ENCODE results near the gene TIAM1.
A peak's percentile ranks its signal among the peaks of the same experiment; 100 is the strongest.

Gene TIAM1

DNA sequence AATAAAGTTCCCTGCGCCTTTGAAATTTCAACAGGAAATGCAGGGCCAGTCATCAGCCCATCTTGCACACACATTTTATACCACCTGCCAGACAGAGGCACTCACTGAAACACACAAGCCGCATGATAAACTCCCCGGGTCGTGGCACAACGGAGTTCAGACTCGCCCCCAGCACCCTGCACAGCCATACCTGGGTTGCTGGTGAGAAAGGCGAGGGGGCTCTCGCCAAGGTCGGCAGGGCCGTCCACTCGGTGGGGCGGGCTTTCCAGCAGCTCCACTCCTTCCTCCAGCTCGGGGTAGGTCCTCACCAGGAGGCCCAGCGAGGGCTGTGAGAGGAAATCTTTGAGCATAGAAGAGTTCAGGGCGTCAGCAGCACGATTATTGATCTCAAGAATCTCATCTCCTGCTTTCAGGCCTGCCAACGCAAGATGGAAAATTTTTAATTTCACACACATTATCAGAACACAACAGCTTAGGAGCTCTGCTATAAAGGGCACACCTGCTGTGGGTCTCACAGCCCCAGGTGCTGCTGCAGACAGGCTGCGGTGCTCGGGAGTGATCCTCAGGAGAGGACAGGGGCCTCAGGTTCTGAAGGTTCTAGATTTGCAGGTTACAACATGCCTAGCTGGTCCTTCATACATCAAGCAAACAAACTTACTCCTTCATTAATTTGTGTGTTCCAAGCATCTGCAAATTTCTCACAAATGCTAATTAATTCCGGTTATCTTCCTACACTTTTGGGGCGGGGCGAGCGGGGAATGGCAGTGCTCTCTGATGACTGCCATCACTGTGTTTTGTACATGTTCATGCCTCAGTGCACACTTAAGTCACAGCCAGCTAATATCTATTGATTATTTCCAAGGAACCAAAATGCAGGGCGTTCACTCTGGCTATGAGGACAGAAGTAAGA lies 161.6 kb downstream of the TIAM1 start:
- Mint-ChIP-seq H3K27ac (no peak overlapping the region), H3K27me3 (no peaks in the 10 kb centered on the region), H3K36me3 (no peaks in the 10 kb centered on the region), H3K4me3 (no peak overlapping the region), H3K4me1 (no peaks in the 10 kb centered on the region), H3K9me3 (no peaks in the 10 kb centered on the region)
- ATAC-seq = peak; percentile 12

- no peak for ATAC-seq
- H3K9me3 Mint-ChIP-seq = no peaks in the 10 kb centered on the region
- no peak overlapping the region for H3K27ac Mint-ChIP-seq
- no peaks in the 10 kb centered on the region for H3K27me3 Mint-ChIP-seq
- no peaks in the 10 kb centered on the region for H3K36me3 Mint-ChIP-seq
- H3K4me3 Mint-ChIP-seq = no peak overlapping the region
- H3K4me1 Mint-ChIP-seq = no peaks in the 10 kb centered on the region
These were observed 162.8 kb downstream of the TIAM1 start for GRCh38 chr21:31181082-31181750.

- ATAC-seq = no peak
- H3K4me1 Mint-ChIP-seq = no peaks in the 10 kb centered on the region
- no peaks in the 10 kb centered on the region for H3K9me3 Mint-ChIP-seq
- no peaks in the 10 kb centered on the region for H3K36me3 Mint-ChIP-seq
- no peaks in the 10 kb centered on the region for H3K27me3 Mint-ChIP-seq
- no peak overlapping the region for H3K4me3 Mint-ChIP-seq
- H3K27ac Mint-ChIP-seq = no peak overlapping the region
These were observed 163.6 kb downstream of the TIAM1 start for GRCh38 chr21:31180256-31181081.

GRCh38 chr21:31176725-31177124 lies 167.3 kb downstream of the TIAM1 start:
- no peak overlapping the region for H3K27ac Mint-ChIP-seq
- H3K4me1 Mint-ChIP-seq = peaks cover 7% of the 10 kb centered on the region
- H3K36me3 Mint-ChIP-seq = no peaks in the 10 kb centered on the region
- no peaks in the 10 kb centered on the region for H3K9me3 Mint-ChIP-seq
- no peak overlapping the region for H3K4me3 Mint-ChIP-seq
- ATAC-seq = no peak
- no peaks in the 10 kb centered on the region for H3K27me3 Mint-ChIP-seq

- ATAC-seq = no peak
- H3K36me3 Mint-ChIP-seq = no peaks in the 10 kb centered on the region
- H3K9me3 Mint-ChIP-seq = no peaks in the 10 kb centered on the region
- no peaks in the 10 kb centered on the region for H3K27me3 Mint-ChIP-seq
- no peak overlapping the region for H3K4me3 Mint-ChIP-seq
- H3K4me1 Mint-ChIP-seq = peaks cover 7% of the 10 kb centered on the region
- no peak overlapping the region for H3K27ac Mint-ChIP-seq
These were observed 167.9 kb downstream of the TIAM1 start for GRCh38 chr21:31176080-31176551.

GRCh38 chr21:31173881-31174555 lies 170.0 kb downstream of the TIAM1 start:
- peaks cover 7% of the 10 kb centered on the region for H3K4me1 Mint-ChIP-seq
- ATAC-seq = peak; percentile 34
- no peaks in the 10 kb centered on the region for H3K9me3 Mint-ChIP-seq

GRCh38 chr21:31172328-31172727 lies 171.7 kb downstream of the TIAM1 start:
- no peak overlapping the region for H3K27ac Mint-ChIP-seq
- H3K9me3 Mint-ChIP-seq = no peaks in the 10 kb centered on the region
- peaks cover 7% of the 10 kb centered on the region for H3K4me1 Mint-ChIP-seq
- H3K36me3 Mint-ChIP-seq = no peaks in the 10 kb centered on the region
- H3K27me3 Mint-ChIP-seq = no peaks in the 10 kb centered on the region
- peak; percentile 55 for ATAC-seq
- H3K4me3 Mint-ChIP-seq = no peak overlapping the region

More at GRCh38 chr21:31173881-31174555, 170.0 kb downstream of the TIAM1 start:
- Mint-ChIP-seq H3K4me3 (no peak overlapping the region), H3K27ac (no peak overlapping the region), H3K36me3 (no peaks in the 10 kb centered on the region), H3K27me3 (no peaks in the 10 kb centered on the region)

- Mint-ChIP-seq H3K4me1 (no peaks in the 10 kb centered on the region), H3K9me3 (no peaks in the 10 kb centered on the region), H3K27me3 (no peaks in the 10 kb centered on the region), H3K4me3 (no peak overlapping the region), H3K36me3 (no peaks in the 10 kb centered on the region), H3K27ac (no peak overlapping the region)
- ATAC-seq = no peak
These were observed 179.1 kb downstream of the TIAM1 start for GRCh38 chr21:31164713-31165694.

GRCh38 chr21:31162827-31163226 lies 181.2 kb downstream of the TIAM1 start:
- ATAC-seq = no peak
- no peaks in the 10 kb centered on the region for H3K4me1 Mint-ChIP-seq
- no peaks in the 10 kb centered on the region for H3K9me3 Mint-ChIP-seq
- H3K27me3 Mint-ChIP-seq = no peaks in the 10 kb centered on the region
- H3K4me3 Mint-ChIP-seq = no peak overlapping the region
- no peak overlapping the region for H3K27ac Mint-ChIP-seq
- no peaks in the 10 kb centered on the region for H3K36me3 Mint-ChIP-seq

DNA sequence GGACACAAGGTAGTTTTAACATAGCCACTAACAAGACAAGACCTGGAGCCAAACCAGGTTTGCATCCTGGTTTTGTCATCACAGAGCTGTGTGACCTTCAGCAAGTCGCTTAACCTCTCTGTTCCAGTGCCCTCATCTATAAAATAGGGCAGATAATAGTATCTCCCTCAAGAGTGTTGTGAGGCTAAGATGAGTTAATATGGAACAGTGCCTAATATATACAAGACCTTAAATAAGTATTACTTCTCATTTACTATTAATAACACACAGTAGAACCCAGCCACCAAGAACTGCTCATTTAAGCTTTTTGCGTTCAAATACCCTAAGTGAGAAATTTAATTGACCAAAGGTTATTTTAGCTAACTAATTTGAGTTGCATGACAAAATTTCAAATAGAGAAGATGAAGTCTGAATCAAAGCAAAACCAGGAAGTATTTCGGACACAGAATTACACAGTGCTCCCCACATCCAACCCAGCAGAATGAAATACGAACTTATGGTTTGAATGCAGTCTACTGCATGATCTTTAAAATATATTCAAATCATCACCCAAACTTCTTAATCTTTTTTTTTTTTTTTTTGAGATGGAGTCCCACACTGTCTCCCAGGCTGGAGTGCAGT lies 181.9 kb downstream of the TIAM1 start:
- ATAC-seq = no peak
- Mint-ChIP-seq H3K4me3 (no peak overlapping the region), H3K27ac (no peak overlapping the region), H3K27me3 (no peaks in the 10 kb centered on the region), H3K4me1 (no peaks in the 10 kb centered on the region), H3K36me3 (no peaks in the 10 kb centered on the region), H3K9me3 (no peaks in the 10 kb centered on the region)

DNA sequence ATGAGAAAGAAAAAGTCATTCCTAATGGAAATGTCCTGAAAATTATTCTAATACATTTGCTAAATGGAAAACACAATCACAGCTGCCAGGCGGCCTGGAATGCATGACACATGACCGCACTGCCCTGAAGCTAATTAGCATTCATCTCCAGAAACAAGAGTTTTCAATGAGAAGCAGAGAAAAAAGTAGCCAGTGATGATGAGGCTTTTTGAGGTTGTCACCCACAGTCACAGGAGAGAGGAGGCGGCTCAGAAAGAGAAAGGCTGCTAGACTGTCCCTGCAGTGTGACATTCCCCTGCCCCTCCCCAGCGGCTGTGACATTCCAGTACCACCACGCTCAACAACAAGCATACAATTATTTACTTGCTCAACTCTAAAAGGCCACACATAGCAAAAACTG lies 182.9 kb downstream of the TIAM1 start:
- ATAC-seq = no peak
- Mint-ChIP-seq H3K27me3 (no peaks in the 10 kb centered on the region), H3K36me3 (no peaks in the 10 kb centered on the region), H3K4me3 (no peak overlapping the region), H3K9me3 (no peaks in the 10 kb centered on the region), H3K4me1 (no peaks in the 10 kb centered on the region), H3K27ac (no peak overlapping the region)

DNA sequence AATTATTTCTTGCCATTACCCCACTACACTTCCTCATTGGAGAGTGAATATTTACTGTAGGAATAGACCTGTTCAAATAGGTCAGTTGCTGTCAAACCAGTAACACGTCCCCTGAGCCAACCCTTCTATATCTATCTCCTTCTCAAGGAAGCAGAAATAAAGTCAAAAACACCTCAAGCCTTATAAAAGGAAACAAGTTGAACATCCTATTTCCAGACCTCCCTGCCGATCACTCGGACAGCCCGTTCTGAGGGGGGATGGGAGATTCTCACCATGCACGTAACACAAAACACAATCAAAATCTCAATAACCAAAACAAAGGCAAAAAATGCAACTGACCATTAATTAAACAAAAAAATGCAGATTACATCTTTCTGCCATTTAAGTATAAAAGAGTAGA lies 184.3 kb downstream of the TIAM1 start:
- H3K36me3 Mint-ChIP-seq = no peaks in the 10 kb centered on the region
- H3K9me3 Mint-ChIP-seq = peaks cover 4% of the 10 kb centered on the region
- H3K27me3 Mint-ChIP-seq = no peaks in the 10 kb centered on the region
- no peak for ATAC-seq
- H3K4me1 Mint-ChIP-seq = no peaks in the 10 kb centered on the region
- no peak overlapping the region for H3K4me3 Mint-ChIP-seq
- H3K27ac Mint-ChIP-seq = no peak overlapping the region

GRCh38 chr21:31158789-31159581 lies 185.1 kb downstream of the TIAM1 start:
- H3K4me3 Mint-ChIP-seq = no peak overlapping the region
- no peak for ATAC-seq
- no peaks in the 10 kb centered on the region for H3K36me3 Mint-ChIP-seq
- H3K9me3 Mint-ChIP-seq = peaks cover 4% of the 10 kb centered on the region
- H3K4me1 Mint-ChIP-seq = no peaks in the 10 kb centered on the region
- H3K27me3 Mint-ChIP-seq = no peaks in the 10 kb centered on the region
- no peak overlapping the region for H3K27ac Mint-ChIP-seq
